GM10266 (cell line): ENCODE results near the gene SPNS1.
"Not testable (repeated sequence)": the region's sequence is repeated elsewhere in the genome, so short reads cannot be mapped to it uniquely, and the experiment has no call there.

Experiments used
- DNase-seq: peaks from one replicate; pipeline ENCODE4 v3.0.0; 2012; ENCODE audit errors: extremely low spot score
- TF ChIP-seq, protein P1 (sequence below): IDR thresholded peaks from 2 replicates; pipeline ENCODE4 v1.5.1; 2012; ENCODE audit warnings: mild to moderate bottlenecking, low read depth; ENCODE audit not compliant: control insufficient read depth, insufficient read depth; ENCODE audit errors: missing control alignments

The SPNS1 gene

DNA sequence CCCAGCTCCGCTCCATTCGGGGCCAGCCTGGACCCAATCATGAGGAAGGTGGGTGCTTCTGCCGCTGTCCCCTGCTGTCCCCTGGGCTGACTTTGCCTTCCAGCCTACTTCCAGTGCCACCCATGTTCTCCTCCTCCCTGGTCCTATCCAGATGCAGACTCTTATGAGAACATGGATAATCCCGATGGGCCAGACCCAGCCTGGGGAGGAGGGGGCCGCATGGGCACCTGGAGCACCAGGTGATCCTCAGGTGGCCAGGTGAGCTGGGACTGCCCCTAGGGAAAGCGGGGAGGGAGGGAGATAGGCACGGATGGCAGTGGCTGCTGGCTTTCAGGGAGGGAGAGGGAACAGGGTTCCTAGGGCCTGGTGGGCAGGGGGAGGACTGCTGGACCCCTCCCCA is 35.9 kb upstream of the SPNS1 start:
- DNase-seq = no peak
- TF ChIP-seq, protein P1, sequence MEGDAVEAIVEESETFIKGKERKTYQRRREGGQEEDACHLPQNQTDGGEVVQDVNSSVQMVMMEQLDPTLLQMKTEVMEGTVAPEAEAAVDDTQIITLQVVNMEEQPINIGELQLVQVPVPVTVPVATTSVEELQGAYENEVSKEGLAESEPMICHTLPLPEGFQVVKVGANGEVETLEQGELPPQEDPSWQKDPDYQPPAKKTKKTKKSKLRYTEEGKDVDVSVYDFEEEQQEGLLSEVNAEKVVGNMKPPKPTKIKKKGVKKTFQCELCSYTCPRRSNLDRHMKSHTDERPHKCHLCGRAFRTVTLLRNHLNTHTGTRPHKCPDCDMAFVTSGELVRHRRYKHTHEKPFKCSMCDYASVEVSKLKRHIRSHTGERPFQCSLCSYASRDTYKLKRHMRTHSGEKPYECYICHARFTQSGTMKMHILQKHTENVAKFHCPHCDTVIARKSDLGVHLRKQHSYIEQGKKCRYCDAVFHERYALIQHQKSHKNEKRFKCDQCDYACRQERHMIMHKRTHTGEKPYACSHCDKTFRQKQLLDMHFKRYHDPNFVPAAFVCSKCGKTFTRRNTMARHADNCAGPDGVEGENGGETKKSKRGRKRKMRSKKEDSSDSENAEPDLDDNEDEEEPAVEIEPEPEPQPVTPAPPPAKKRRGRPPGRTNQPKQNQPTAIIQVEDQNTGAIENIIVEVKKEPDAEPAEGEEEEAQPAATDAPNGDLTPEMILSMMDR = no peak

GRCh38 chr16:28939825-28940224 is 34.8 kb upstream of the SPNS1 start:
- DNase-seq = not testable (repeated sequence)

- TF ChIP-seq, protein P1 = no peak
- DNase-seq = no peak
These were observed 31.3 kb upstream of the SPNS1 start for GRCh38 chr16:28943281-28943680.

DNA sequence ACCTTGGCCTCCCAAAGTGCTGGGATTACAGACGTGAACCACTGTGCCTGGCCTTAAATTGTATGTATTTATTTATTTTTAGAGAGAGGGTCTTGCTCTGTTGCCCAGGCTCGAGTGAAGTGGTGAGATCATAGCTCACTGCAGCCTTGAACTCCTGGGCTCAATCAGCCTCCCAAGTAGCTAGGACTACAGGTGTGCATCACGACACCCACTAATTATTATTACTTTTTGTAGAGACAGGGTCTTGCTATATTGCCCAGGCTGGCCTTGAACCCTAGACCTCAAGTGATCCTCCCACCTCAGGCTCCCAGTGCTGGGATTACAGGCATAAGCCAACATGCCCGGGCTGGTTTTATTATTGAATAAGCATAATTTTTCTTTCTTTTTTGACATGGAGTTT is 27.9 kb upstream of the SPNS1 start:
- no peak for DNase-seq
- TF ChIP-seq, protein P1 = no peak

DNA sequence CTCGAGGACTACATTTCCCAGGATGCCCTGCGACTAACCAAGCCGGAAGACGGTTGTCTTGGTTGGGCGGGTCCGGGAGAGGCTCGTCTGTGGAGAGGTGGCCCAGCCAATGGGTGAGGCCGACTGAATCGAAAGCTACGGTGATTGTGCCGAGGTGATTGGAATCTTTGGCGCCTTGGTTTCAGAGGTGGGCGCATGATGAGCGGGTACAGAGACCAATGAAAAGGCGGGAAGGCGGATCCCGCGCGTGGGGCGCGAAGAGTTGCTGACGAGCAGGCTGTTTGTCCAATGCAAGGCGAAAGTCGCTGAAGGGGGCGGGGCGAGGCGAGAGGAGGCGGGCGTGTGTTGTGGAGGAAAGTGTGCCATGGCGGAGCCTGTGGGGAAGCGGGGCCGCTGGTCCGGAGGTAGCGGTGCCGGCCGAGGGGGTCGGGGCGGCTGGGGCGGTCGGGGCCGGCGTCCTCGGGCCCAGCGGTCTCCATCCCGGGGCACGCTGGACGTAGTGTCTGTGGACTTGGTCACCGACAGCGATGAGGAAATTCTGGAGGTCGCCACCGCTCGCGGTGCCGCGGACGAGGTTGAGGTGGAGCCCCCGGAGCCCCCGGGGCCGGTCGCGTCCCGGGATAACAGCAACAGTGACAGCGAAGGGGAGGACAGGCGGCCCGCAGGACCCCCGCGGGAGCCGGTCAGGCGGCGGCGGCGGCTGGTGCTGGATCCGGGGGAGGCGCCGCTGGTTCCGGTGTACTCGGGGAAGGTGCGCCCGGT is 23.7 kb upstream of the SPNS1 start, which contains the start of gene NFATC2IP:
NFATC2IP (plus strand) TSS at position 290 of the 762 bp plus-strand sequence; CDS start at position 365, 75 bp downstream.
- DNase-seq = peak; percentile 99
- TF ChIP-seq, protein P1 = no peak

- TF ChIP-seq, protein P1 = no peak
- DNase-seq = no peak
These were observed 23.1 kb upstream of the SPNS1 start for GRCh38 chr16:28951410-28951943.

GRCh38 chr16:28958216-28958615 is 16.4 kb upstream of the SPNS1 start:
- TF ChIP-seq, protein P1 = no peak
- no peak for DNase-seq
